GM13976 (cell line): Measurements from ENCODE around the gene HTR3B.

Source experiments
- DNase-seq: peaks from one replicate; pipeline ENCODE4 v3.0.0; 2012; ENCODE audit warnings: low spot score
- in situ Hi-C: fragments of 300-500 bp; cut with MboI; formaldehyde crosslinking; loops from one replicate; pipeline ENCODE4 v1.12.0; 2022; ENCODE audit warnings: low sequenced_read_pairs, mixed read lengths, inconsistent platforms; ENCODE audit not compliant: unreplicated experiment
- TF ChIP-seq, protein P1 (sequence below): IDR thresholded peaks from 2 replicates; pipeline ENCODE4 v1.5.1; 2012; ENCODE audit warnings: borderline replicate concordance, mild to moderate bottlenecking; ENCODE audit not compliant: insufficient read depth; ENCODE audit errors: extremely low read depth, missing control alignments, control extremely low read depth

The HTR3B gene

DNA sequence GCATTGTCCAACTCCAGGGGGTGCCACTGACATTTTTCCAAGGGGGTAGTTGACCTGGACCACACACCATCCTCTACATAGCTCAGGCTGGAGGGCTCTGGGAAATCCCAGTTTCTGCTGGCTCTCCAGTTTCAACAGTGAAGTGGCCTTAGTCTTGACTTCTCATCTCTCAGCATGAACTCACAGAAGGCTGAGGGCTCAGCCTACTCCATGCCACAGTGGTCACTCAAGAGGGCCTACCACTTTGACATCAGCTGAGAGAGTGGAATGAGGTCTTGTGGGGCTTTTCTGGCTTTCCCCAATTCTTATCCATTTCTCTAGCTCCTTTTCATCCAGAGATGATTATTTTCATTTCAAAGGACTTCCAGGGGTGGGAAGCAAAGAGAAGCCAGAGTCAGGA lies 77.7 kb downstream of the HTR3B start:
- TF ChIP-seq, protein P1, sequence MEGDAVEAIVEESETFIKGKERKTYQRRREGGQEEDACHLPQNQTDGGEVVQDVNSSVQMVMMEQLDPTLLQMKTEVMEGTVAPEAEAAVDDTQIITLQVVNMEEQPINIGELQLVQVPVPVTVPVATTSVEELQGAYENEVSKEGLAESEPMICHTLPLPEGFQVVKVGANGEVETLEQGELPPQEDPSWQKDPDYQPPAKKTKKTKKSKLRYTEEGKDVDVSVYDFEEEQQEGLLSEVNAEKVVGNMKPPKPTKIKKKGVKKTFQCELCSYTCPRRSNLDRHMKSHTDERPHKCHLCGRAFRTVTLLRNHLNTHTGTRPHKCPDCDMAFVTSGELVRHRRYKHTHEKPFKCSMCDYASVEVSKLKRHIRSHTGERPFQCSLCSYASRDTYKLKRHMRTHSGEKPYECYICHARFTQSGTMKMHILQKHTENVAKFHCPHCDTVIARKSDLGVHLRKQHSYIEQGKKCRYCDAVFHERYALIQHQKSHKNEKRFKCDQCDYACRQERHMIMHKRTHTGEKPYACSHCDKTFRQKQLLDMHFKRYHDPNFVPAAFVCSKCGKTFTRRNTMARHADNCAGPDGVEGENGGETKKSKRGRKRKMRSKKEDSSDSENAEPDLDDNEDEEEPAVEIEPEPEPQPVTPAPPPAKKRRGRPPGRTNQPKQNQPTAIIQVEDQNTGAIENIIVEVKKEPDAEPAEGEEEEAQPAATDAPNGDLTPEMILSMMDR, result no peak
- in situ Hi-C loops, result no loop called here
- no peak for DNase-seq

DNA sequence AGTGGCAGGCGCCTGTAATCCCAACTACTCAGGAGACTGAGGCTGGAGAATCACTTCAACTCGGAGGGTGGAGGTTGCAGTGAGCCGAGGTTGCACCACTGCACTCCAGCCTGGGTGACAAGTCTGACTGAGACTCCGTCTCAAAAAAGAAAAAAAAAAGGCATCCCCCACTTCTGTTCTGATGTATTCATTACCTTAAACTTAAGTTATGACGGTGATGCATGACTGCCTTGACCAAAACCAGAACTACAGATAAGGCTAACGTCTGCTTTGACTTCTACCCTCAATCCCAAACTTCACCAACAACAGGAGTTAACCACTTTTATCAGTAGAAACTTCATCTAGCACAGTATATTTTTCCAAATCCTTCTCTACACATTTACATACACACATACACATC lies 80.2 kb downstream of the HTR3B start:
- no peak for DNase-seq
- TF ChIP-seq, protein P1, result no peak
- in situ Hi-C loops, result no loop called here

DNA sequence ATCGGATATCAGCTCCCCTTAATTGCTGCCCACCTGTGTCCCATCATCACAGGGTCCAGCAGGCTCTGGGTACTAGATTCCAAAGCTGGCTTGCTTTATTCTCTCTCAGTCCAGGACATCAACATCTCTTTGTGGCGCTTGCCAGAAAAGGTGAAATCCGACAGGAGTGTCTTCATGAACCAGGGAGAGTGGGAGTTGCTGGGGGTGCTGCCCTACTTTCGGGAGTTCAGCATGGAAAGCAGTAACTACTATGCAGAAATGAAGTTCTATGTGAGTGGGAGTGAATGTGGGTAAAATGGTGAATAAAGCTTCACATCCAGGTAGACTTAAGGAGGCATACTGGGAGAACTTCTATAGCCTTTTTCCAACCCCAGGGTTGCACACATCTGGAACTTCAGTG lies 81.3 kb downstream of the HTR3B start:
- in situ Hi-C loops, result no loop called here
- TF ChIP-seq, protein P1, result no peak
- DNase-seq, result no peak

DNA sequence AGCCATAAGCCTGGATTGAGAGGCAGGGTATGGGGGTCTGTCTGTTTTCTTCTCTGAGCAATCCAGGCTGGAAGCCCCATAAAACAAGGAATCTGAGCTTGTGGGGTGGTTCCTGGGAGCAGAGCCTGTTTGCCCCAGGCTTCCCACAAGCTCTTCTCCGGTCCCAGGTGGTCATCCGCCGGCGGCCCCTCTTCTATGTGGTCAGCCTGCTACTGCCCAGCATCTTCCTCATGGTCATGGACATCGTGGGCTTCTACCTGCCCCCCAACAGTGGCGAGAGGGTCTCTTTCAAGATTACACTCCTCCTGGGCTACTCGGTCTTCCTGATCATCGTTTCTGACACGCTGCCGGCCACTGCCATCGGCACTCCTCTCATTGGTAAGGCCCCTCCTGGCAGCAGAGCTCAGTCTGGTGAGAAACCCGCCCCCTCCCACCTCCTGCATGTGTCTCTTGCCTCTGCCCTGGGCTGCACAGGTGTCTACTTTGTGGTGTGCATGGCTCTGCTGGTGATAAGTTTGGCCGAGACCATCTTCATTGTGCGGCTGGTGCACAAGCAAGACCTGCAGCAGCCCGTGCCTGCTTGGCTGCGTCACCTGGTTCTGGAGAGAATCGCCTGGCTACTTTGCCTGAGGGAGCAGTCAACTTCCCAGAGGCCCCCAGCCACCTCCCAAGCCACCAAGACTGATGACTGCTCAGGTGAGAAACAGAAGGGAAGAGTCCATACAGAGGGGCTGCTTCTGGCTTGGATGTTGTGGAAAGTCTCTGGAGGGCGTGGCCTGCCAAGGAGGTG lies 82.0 kb downstream of the HTR3B start:
- in situ Hi-C loops, result no loop called here
- DNase-seq, result no peak
- TF ChIP-seq, protein P1, result no peak

DNA sequence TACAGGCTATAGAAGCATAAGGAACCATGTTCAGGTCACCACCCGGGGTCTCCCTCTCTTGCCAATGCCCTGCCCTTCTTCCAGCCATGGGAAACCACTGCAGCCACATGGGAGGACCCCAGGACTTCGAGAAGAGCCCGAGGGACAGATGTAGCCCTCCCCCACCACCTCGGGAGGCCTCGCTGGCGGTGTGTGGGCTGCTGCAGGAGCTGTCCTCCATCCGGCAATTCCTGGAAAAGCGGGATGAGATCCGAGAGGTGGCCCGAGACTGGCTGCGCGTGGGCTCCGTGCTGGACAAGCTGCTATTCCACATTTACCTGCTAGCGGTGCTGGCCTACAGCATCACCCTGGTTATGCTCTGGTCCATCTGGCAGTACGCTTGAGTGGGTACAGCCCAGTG lies 84.8 kb downstream of the HTR3B start:
- TF ChIP-seq, protein P1, result no peak
- DNase-seq, result no peak
- in situ Hi-C loops, result no loop called here

DNA sequence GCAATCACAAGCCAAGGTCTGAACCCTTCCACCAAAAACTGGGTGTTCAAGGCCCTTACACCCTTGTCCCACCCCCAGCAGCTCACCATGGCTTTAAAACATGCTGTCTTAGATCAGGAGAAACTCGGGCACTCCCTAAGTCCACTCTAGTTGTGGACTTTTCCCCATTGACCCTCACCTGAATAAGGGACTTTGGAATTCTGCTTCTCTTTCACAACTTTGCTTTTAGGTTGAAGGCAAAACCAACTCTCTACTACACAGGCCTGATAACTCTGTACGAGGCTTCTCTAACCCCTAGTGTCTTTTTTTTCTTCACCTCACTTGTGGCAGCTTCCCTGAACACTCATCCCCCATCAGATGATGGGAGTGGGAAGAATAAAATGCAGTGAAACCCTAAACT lies 85.3 kb downstream of the HTR3B start:
- TF ChIP-seq, protein P1, result no peak
- no peak for DNase-seq
- in situ Hi-C loops, result loop anchor here (10.0 kb wide), 1 partner anchor 275 kb away; no protein-coding TSS in a partner anchor
